Peyer's patch (tissue), 4 donors: ENCODE measurements around the gene TNFAIP6. TPM values are rescaled to one million over a fixed set of nuclear protein-coding genes. Genes with fewer than 3 reads are reported as not detected.

Source experiments
- DNase-seq, 3 donors: peaks; one replicate each; pipeline ENCODE4 v3.0.0-alpha.2; 2017 to 2019
- H3K27ac ChIP-seq, 4 donors: fragments of 200-600 bp; sonication (generic); one replicate each; pipeline ENCODE4 v1.5.1; 2016 to 2019
- H3K27me3 ChIP-seq, 2 donors: fragments of 200-600 bp; sonication (generic); one replicate each; pipeline ENCODE4 v1.5.1; 2019
- H3K36me3 ChIP-seq, 3 donors: fragments of 200-600 bp; sonication (generic); one replicate each; pipeline ENCODE4 v1.5.1; 2016 to 2019
- H3K4me1 ChIP-seq, 4 donors: fragments of 200-600 bp; sonication (generic); one replicate each; pipeline ENCODE4 v1.5.1; 2016 to 2019
- H3K4me3 ChIP-seq, 4 donors: fragments of 200-600 bp; sonication (generic); 1 replicate in 3 of 4; 2 replicates in 1 of 4; pipeline ENCODE4 v1.5.1; 2016 to 2019; ENCODE audit warnings: mild to moderate bottlenecking in 1 of 4
- H3K9me3 ChIP-seq, 4 donors: fragments of 200-600 bp; sonication (generic); one replicate each; pipeline ENCODE4 v1.5.1; 2016 to 2019; ENCODE audit warnings: mild to moderate bottlenecking in 1 of 4
- CTCF ChIP-seq, 6 experiments: fragments of 450-650 bp in 4 of 6; fragments of 200-600 bp in 2 of 6; sonication (generic) in 1 of 6; IDR thresholded peaks; one replicate each; pipeline ENCODE4 v1.5.1; 2017 to 2019; ENCODE audit warnings: antibody characterized with exemption in 6 of 6, mild to moderate bottlenecking in 3 of 6, moderate library complexity in 1 of 6
- POLR2A ChIP-seq, 2 donors: fragments of 450-650 bp; IDR thresholded peaks; one replicate each; pipeline ENCODE4 v1.5.1; 2017; ENCODE audit warnings: antibody characterized with exemption in 2 of 2, mild to moderate bottlenecking in 2 of 2, moderate library complexity in 2 of 2
- total RNA-seq, 4 donors: library from RNA; depleted of rRNA; stranded (reverse); fragments of >200 nt; gene quantifications; one replicate each; pipeline ENCODE4 v1.1.0, GENCODE V29; 2016

The TNFAIP6 gene
- total RNA-seq, 4 donors from 2014 or later: 1.1 TPM; not detected in 3

GRCh38 chr2:151361674-151362370 lies 4.4 kb downstream of the TNFAIP6 start:
- Histone ChIP-seq H3K9me3 (no peaks in the 10 kb centered on the region), H3K27ac (no peak overlapping the region), H3K27me3 (no peaks in the 10 kb centered on the region), H3K36me3 (no peaks in the 10 kb centered on the region), H3K4me3 (no peak overlapping the region), H3K4me1 (no peaks in the 10 kb centered on the region)
- TF ChIP-seq POLR2A (IDR thresholded peaks at IDR 0.05) (no peak), CTCF (IDR thresholded peaks at IDR 0.05) (no peak)
- DNase-seq: no peak

GRCh38 chr2:151363709-151364108 lies 6.3 kb downstream of the TNFAIP6 start:
- Histone ChIP-seq H3K27me3 (no peaks in the 10 kb centered on the region), H3K36me3 (no peaks in the 10 kb centered on the region), H3K27ac (no peak overlapping the region), H3K9me3 (no peaks in the 10 kb centered on the region), H3K4me3 (no peak overlapping the region), H3K4me1 (no peaks in the 10 kb centered on the region)
- DNase-seq: no peak
- no peak for TF ChIP-seq POLR2A (IDR thresholded peaks at IDR 0.05)
- no peak for TF ChIP-seq CTCF (IDR thresholded peaks at IDR 0.05)

GRCh38 chr2:151367571-151367970 lies 10.2 kb downstream of the TNFAIP6 start:
- no peaks in the 10 kb centered on the region for H3K9me3 ChIP-seq
- DNase-seq: no peak
- H3K4me3 ChIP-seq: no peak overlapping the region
- no peaks in the 10 kb centered on the region for H3K4me1 ChIP-seq
- no peak for TF ChIP-seq POLR2A (IDR thresholded peaks at IDR 0.05)
- no peak for TF ChIP-seq CTCF (IDR thresholded peaks at IDR 0.05)
- no peaks in the 10 kb centered on the region for H3K27me3 ChIP-seq
- no peaks in the 10 kb centered on the region for H3K36me3 ChIP-seq
- H3K27ac ChIP-seq: no peak overlapping the region

GRCh38 chr2:151374436-151374835 lies 17.0 kb downstream of the TNFAIP6 start:
- no peaks in the 10 kb centered on the region for H3K4me1 ChIP-seq
- DNase-seq: no peak
- H3K27me3 ChIP-seq: no peaks in the 10 kb centered on the region
- H3K9me3 ChIP-seq: no peaks in the 10 kb centered on the region
- no peak overlapping the region for H3K27ac ChIP-seq
- no peak overlapping the region for H3K4me3 ChIP-seq
- TF ChIP-seq POLR2A (IDR thresholded peaks at IDR 0.05) (no peak), CTCF (IDR thresholded peaks at IDR 0.05) (no peak)
- H3K36me3 ChIP-seq: no peaks in the 10 kb centered on the region

- no peaks in the 10 kb centered on the region for H3K9me3 ChIP-seq
- H3K4me3 ChIP-seq: no peak overlapping the region
- TF ChIP-seq POLR2A (IDR thresholded peaks at IDR 0.05): no peak
- TF ChIP-seq CTCF (IDR thresholded peaks at IDR 0.05): no peak
- H3K4me1 ChIP-seq: no peaks in the 10 kb centered on the region
- no peak for DNase-seq
- H3K27me3 ChIP-seq: no peaks in the 10 kb centered on the region
- H3K27ac ChIP-seq: no peak overlapping the region
- H3K36me3 ChIP-seq: no peaks in the 10 kb centered on the region
Measured at GRCh38 chr2:151379169-151379568, 21.8 kb downstream of the TNFAIP6 start.
